Activated CD8-positive, alpha-beta memory T cell treated with anti-CD3 and anti-CD28 coated beads, Interleukin-2, amount 50 U/mL, for 48 hours (primary cell): ENCODE measurements around the gene EEF2K.
A peak's percentile ranks its signal among the peaks of the same experiment; 100 is the strongest.

Experiments
- DNase-seq: peaks from one replicate; pipeline ENCODE4 v3.0.0-alpha.2; 2020

The EEF2K gene

DNA sequence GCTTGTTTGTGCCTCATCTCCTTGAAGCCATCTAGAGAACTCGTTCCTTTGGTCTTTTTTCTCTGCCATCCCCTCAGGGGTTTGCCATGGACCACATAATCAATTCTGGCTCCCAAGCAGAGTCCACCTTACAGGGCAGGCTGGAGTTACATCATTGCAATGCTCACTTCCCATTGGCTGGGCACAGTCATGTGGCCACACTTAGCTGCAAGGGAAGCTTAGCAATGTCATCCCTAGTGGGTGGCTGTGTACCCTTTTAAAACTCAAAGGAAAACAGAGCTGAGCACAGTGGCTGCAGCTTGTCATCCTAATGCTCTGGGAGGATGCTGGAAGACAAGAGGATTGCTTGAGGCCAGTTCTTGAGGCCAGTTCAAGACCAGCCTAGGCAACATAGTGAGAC, 49.3 kb downstream of the EEF2K start:
- no peak for DNase-seq

DNA sequence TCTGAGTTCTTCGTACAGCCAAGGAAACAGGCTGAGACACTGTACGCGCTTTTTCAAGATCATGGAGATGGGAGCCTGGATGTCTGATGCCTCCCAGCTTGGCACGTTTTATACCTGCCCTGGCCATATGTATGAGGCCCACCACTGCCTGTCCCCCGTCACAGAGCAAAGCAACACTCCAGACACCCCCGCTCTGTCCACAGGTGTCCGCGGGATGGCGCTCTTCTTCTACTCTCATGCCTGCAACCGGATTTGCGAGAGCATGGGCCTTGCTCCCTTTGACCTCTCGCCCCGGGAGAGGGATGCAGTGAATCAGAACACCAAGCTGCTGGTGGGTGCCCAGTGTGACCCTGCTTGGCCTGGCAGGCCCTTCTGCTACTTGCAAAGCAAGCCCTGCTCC, 51.4 kb downstream of the EEF2K start:
- no peak for DNase-seq

DNA sequence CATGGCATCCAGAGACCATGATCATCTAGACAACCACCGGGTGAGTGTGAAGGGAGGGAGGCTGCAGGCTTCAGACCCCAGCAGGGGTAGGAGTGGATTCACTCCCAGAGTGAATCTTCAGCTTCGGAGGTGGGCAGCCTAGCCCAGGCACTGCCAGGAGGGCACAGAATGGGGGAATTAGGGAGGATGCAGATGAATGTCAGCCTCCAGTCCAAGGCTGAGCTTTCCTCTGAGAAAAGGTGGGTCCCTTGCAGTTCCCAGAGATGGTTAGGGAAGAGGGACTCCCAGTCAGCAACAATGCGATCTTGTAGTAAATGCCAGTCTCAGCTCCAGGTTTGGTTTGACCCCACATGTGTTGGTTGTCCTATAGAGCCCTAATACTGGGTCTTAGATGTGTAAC, 54.4 kb downstream of the EEF2K start:
- no peak for DNase-seq

DNA sequence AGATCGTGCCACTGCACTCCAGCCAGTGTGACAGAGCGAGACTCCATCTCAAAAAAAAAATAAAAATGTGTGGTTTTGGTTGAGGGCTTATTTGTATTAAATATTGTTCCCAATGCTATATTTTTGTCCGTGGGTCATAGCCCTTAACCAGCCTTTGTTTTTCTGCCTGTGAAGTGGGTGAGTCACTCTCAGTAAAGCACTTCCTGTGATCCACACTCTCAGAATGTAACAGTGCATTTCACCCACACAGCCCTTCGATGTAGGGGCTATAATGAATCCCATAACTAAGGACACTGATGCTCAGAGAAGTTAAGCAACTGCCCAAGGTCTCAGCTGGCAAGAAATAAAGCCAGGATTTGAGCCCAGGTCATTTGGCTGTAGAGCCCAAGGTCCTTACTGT, 56.4 kb downstream of the EEF2K start:
- no peak for DNase-seq

DNA sequence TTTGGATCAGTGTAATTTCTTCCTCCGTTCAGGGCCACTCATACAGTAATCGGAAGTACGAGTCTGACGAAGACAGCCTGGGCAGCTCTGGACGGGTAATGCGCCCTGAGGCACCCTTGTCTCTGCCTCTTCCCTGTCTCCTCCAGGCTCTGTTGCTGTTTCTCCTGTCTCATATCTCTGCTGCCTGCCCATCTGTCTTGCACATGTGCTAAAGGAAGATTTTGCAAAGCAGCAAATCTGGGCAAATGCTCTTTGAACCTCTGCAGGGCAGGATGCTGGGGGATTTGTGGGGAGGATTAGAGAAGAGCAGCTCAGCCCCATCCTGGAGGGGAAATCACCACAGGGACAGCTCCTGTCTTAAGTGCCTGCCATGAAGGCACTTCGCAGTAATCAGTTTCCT, 58.7 kb downstream of the EEF2K start:
- DNase-seq = no peak

DNA sequence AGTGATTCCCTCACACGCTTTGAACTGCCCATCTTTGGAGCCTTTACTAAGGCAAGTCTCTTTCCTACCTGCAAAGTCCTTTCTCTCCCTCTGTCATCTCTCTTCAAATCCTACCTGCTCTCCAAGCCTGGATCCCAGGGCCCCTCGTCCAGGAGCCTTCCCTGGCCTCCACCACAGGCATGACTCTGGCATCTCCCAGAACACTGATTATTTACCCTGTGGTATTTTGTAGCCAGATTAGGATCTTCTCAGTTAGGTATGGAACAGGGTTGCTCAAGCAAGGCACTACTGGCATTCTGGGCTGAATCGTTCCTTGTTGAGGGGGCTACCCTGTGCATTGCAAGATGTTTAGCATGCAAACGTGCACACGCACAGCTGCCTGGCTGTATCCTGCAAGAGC, 59.3 kb downstream of the EEF2K start:
- DNase-seq = no peak

DNA sequence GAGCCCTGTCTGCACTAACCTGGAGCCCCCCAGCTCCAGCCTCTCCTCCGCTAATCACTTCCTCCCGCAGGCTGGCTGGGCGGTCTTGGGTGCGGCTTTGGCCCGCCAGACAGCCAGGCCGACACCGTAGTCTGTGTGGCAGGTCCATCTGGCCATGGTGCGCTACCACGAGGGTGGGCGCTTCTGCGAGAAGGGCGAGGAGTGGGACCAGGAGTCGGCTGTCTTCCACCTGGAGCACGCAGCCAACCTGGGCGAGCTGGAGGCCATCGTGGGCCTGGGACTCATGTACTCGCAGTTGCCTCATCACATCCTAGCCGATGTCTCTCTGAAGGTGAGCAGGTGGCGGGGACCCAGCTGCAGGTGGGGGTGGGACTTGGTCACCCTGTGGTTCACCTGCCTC, 60.5 kb downstream of the EEF2K start:
- DNase-seq = no peak

DNA sequence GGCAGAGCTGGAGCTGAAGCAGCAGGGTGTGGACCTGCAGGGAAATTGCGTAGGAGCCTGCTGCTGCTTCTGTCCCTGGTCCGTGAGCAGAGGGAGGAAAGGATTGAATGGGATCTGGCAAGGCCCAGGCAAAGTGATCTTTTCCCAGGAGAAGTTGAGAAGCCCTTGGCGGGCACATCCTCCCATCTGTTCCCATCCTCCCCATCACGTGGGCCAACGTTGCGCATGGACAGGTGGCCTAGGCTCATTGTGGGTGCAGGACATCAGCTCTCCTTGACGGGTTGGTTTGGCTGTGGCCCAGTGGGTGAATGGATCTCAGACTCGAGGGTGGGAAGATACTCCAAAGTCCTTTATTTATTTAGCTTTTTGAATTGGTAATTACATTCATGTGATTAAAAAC, 61.7 kb downstream of the EEF2K start:
- no peak for DNase-seq

DNA sequence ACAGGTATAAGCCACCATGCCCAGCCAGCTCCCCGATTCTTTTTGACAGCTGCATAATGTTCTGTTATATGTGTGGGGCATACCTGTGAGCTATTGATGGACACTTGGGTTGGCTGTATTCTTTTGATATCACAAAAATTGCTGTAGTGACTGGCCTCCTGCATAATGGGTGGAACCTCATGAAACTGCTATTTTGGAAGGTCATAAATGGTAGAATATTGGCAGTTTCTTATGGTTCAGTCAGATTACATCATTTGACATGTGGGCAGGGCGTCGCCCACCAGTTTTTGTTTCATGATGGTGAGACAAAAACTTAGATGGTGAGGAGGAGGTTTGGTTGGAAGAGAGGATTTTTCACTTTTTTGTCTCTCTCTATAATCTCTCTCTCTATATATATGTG, 64.4 kb downstream of the EEF2K start:
- DNase-seq = no peak

DNA sequence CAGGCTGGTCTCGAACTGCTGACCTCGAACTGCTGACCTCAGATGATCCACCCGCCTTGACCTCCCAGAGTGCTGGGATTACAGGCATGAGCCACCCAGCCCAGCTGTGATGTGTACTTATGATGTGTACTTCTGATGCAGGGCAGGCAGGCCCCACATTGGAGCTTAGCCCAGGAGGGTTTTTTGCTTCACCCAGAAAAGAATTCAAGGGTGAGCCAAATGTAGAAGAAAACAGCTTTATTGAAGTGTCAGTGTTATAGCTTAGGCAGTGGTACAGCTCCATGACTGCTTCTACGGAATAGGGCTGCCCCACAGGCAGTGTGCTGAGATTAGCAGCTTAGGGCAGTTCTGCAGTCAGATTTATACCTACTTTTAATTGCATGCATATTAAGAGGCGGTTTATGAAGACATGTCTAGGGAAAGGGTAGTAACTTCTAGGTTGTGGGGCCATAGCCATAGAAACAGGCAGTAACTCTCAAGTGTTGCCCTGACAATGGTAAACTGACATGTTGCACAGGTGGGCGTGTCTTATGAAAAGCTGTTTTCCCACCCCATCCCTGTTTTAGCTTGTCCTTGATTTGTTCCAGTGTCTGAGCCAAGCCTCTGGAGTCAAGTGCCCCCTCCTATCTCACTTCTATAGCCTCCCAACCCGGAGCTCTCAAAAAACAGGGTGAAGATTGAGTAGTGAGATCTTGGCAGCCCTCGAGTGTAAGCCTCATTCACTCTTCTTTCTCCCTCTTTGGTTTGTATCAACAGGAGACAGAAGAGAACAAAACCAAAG, 67.0 kb downstream of the EEF2K start:
- DNase-seq = no peak

DNA sequence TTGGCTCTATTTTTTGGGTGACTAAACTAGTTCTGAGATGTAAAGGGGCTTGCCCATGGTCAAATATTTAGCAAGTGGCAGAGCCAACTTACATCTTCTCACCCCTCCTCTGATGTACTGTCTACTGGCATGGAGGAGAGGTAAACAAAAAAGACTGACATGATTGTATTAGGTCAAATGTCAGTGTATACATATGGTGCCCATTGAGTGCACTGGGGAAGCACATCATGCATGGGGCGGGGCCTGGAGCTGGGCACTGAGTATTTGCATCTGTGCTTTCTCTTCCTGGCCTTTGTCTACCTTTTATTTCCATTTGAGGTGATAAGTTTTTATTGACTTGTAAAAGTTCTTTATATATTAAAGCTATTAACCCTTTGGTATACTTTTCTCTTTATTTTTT, 68.8 kb downstream of the EEF2K start:
- DNase-seq = no peak

DNA sequence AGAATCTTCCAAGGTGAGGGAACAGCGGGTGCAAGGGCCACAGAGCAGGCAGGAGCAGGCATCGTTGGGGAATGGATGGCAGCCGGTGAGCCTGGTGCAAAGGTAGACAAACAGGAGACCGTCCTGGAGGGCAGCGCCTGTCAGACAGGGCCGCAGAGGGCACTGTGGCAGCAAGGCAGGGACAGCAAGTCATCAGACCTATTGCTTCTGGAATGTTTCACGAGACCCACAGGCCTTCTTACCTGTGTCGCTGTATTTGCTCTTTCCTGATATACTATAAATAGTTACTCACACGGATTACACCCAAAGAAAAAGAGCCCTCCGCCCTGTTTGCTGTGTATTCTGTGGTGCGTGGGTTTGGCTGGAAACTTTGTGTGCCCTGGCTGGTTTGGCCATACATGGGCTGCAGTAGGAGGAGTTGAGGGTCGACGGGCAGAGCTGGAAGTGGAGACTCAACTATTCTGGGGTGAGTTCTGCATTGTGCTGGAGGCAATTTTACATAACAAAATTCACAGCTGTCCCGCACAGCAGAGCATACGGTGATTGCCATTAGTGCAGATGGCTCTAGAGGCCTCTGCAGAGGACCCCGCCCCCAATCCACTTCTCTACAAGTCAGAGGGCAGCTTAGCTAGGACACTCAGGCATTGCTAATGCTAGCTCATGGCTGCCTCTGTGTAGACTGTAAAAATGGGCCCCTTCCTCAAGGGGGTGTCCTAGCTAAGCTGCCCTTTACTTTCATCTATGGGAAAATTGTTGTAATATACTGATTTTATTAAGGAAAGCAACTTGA, 72.6 kb downstream of the EEF2K start:
- DNase-seq = no peak

DNA sequence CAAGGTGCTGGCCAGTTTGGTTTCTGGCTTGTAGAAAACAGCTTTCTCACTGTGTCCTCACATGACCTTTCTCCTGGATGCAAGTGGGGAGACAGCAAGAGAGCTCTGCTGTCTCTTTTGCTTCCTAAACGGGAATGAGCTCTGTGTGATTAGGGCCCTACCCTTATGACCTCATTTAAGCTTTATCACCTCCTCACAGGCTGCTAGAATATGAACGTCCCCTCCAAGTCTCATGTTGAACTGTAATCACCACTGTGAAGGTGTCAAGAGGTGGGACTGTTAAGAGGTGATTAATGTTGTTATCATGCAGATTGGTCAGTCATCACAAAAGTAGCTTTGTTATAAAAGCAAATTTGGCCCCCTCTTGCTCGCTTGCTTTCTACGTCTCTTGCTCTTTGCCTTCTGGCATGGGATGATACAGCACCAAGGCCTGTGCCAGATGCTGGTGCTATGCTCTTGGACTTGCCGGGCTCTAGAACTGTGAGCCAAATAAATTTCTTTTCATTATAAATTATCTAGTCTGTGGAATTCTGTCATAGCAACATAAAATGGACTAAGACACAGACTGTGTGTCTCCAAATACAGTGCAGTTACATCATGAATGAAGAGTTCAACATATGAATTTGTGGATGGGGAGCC, 76.3 kb downstream of the EEF2K start:
- DNase-seq = no peak

DNA sequence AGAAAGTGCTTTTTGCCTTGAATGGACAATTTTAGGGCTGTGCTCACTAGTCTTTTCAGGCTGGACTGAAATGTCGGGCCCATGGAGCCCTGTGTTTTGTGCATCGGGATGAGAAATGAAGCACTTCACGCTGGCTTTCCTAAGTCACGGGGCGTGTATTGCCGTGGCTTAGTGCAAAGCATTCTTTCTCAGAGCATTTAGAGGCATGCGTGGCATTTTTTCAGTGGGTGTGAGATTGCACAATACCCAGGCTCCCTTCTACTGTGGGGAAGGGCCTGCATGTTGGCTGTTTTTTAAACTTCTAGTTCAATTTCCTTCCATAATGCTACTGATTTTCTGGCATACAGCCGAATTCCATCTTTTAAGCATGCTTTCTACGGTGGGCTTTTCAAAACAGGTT, 78.6 kb downstream of the EEF2K start:
- DNase-seq = no peak

DNA sequence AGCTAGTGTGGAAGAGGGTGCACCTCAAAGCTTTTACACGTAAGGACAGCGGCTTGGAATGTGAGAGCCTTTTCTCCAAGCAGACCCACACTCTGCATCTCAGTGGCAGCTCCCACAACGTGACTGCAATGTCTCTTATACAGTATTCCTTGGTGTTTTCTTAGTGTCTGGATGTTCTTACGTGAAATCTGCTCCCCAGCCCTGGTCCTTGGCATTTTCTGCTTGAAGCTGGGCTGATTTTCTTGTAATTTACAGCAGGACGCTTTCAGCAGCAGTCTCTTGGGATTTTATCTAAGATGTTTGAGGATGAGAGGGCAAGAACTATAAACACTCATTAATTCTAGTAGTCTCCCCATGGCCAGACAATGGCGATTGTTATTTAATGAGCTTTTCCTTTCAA, 79.0 kb downstream of the EEF2K start:
- no peak for DNase-seq

DNA sequence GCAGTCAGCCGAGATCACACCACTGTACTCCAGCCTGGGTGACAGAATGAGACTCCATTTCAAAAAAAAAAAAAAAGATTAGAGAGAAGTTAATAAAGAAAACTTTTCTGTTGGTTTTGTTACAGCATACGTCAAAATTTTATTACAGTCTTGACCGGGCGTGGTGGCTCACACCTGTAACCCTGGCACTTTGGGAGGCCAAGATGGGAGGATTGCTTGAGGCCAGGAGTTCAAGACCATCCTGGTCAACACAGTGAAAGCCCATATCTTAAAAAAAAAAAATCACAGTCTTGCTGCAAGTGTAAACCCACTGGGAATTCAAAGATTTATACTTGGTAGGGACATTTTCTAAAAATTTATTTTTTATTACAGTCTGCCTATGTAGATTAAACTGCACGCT, 84.9 kb downstream of the EEF2K start:
- DNase-seq = no peak

DNA sequence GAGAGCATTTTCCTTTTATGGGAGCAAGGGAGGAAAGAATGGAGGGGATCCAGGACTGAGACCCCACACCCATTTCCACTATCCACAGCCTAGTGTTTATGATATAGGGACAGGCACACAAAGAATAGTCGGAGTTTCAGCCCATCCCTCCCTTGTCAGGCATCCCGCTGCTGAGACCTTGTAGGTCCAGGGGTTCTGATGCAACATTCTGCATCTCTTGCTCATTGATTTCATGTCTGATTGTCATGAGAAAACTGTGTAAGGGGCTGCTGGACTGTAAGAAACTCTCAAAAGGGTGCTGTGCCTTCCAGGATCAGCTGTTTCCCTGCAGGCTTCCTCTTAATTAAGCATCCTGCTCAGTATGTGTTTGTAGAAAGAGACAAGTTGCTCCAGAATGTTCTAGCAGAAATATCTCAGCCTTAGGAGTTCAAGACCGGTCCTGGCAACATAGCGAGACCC, 85.8 kb downstream of the EEF2K start:
- no peak for DNase-seq

DNA sequence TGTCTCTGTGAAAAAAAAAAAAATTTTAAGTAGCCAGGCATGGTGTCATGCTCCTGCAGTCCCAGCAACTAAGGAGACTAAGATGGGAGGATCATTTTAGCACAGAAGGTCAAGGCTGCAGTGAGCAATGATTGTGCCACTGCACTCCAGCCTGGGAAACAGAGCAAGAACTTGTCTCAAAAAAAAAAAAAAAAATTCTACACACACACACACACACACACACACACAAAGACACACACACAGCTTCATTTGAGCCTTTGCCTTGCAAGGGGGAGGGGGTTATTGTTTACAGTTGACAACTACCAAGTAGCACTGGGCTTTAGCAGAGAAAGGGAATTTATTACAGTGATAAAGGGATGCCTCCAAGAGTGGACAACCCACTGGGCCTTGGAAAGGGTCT, 86.2 kb downstream of the EEF2K start:
- DNase-seq = no peak

DNA sequence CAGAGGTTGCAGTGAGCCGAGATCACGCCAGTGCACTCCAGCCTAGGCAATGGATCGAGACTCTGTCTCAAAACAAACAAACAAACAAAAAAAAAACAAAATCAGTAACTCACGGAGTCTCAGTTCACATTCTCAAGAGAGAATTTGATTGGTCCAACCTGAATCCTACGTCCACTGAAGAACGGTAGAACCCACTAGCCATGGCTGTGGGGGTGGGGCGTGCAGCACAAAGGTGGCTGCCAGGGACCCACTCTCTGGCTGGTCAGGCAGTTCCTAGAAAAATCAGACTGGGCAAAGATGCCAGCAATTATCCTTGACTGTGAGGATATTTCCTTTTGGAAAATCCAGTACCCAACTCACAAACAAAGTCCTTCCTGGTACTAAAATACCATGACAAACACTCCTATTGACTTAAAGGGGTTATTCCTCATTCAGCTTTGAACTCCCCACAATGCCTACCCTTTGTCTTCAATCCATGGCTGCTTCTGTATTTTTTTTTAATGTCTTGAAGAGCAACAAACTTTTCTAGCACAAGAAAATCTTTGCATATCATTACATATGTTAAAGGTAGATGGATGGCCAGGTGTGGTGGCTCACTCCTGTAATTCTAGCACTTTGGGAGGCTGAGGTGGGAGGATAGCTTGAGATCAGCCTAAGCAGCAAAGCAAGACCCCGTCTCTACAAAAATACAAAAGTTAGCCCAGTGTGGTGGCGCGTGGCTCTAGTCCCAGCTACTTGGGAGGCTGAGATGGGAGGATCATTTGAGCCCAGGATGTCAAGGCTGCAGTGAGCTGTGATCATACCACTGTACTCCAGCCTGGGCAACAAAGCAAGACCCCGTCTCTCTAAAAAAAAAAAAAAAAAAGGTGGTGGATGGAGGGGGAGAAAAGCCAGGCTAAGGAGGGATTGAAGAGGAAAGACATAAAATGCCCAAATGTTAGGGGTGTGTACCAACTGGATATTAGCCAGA, 87.3 kb downstream of the EEF2K start:
- DNase-seq = no peak

DNA sequence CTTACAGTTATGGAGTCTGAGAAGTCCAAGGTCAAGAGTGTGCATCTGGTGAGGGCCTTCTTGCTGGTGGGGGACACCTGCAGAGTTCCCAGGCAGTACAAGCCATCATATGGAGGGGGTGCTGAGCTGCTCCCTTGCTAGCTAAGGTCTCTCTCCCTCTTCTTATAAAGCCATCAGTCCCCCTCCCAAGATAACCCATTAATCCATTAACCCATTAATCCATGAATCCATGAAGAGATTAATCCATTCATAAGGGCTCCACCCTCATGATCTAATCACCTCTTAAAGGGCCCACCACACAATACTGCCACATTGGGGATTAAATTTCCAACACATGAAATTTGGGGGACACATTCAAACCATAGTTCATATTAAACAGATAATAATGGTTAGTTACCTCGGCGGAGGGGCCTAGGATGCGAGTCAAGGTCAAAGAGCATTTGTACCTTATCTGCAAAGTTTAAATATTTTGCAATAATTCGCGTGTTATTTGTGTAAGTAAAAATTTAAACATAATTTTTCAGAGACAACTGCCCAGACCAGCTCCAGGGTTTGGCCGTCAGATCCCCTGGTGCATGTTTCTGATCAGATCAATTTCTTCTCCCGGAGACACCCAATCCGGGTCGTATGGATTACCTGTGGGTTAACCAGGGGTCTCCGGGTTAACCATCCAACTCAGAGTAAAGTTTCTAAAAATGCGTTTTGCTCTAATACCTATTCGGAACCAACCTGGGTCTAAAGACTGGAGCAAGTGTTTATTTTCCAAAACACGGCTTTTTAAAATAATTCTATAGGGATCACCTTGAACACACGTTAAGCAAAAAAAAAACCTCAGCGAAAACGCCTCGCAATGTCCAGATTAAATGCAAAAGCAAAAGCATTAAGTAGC, 90.4 kb downstream of the EEF2K start:
- DNase-seq = no peak

DNA sequence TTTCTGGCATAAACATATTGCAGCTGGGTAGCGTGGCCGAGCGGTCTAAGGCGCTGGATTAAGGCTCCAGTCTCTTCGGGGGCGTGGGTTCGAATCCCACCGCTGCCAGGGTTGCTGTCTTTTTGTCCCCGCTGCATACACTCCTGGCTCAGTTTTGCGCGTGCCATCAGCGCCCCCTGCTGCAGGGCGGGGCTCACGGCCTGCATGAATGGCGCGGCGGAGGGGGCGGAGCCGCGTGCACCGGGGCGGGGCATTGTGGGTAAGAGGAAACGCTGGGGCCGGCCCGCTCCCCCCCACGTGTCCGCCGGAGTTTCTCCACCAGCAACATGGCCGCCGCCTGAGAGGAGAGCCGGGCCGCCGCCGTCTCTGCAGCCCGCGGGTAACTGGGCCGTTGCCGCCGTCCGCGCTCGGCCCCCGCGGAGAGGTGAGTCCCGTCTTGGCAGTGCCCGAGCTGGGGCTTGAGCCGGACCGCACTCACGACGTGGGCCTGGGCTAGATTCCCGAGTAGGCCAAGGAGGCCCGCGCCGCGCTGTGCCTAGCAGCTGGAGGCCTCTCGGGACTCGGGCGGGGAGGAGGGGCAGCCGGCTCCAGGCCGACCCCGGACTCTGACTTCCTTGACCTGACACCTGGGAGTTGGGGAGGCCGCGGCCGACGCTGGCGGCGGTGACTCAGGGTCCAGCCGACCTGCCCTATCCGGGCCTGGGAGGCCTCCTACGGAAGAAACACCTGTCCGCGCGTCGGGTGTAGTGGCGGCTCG, 91.2 kb downstream of the EEF2K start, which contains the start of gene POLR3E:
TSS of gene POLR3E (plus strand) at position 296 of the 757 bp plus-strand sequence. CDS start 5,560 bp downstream, outside the sequence.
- DNase-seq = peak; percentile 100
